Omental fat pad (tissue), 4 donors: Measurements from ENCODE around the gene KRT33A. TPM values are rescaled to one million over a fixed set of nuclear protein-coding genes. Genes with fewer than 3 reads are reported as not detected.

Source experiments
- ATAC-seq: fragments of 150-250 bp; one replicate; pipeline ENCODE4 v1.9.1; 2016; ENCODE audit warnings: mild to moderate bottlenecking, moderate library complexity; ENCODE audit not compliant: low FRiP score
- DNase-seq: peaks from one replicate; pipeline ENCODE4 v3.0.0-alpha.2; 2019; ENCODE audit warnings: low spot score
- total RNA-seq, 4 donors: library from RNA; depleted of rRNA; stranded (reverse); fragments of >200 nt; gene quantifications; one replicate each; pipeline ENCODE4 v1.1.0, GENCODE V29; 2016
- TF ChIP-seq, protein P1 (sequence below), 3 donors: fragments of 450-650 bp; IDR thresholded peaks; one replicate each; pipeline ENCODE4 v1.5.1; 2016 to 2017; ENCODE audit warnings: antibody characterized with exemption in 3 of 3, mild to moderate bottlenecking in 3 of 3, moderate library complexity in 2 of 3

KRT33A gene
- total RNA-seq, 4 donors from 2014 or later = not detected

DNA sequence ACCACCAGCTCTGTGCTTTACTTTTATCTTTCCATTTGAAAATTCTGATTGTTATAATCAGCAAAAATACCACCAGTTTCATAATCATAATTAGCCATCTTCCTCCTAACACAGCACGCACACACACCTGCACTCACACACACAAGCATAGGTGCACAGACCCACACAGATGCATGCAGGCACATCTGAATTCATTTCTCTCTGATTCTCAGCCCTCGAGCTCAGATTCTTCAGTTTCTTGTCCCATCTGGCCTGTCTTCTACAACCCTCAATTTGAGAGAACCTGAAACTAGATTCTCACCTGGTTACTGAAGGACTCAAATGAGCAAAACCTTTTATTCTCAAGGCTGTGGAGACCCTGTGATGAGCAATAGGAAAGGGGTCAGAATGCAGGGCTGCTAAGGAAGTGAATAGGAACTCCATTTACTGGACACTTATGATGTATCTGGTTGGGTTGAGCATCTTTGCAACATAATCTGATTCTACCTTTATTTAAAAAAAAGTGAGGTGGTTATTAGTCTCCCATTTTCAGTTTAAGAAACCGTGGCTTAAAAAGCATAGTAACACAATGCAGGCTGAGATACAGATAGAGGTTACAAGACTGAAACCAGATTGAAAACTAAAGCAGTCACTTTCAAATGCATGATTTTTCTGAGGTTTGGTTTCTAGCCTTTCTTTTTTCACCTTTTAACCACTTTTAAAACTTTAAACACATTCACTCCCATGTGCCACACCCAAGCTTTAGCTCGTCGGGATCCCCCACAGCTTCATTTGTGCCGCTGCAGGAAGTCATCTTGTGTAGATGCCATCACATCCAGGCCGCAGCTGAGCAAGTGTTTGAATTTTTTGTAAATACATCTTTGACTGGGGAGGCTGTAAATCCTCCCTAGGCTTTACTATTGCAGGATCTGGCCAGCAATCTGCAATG, 9.4 kb downstream of the KRT33A start:
- ATAC-seq (no peak), DNase-seq (no peak)
- TF ChIP-seq, protein P1, sequence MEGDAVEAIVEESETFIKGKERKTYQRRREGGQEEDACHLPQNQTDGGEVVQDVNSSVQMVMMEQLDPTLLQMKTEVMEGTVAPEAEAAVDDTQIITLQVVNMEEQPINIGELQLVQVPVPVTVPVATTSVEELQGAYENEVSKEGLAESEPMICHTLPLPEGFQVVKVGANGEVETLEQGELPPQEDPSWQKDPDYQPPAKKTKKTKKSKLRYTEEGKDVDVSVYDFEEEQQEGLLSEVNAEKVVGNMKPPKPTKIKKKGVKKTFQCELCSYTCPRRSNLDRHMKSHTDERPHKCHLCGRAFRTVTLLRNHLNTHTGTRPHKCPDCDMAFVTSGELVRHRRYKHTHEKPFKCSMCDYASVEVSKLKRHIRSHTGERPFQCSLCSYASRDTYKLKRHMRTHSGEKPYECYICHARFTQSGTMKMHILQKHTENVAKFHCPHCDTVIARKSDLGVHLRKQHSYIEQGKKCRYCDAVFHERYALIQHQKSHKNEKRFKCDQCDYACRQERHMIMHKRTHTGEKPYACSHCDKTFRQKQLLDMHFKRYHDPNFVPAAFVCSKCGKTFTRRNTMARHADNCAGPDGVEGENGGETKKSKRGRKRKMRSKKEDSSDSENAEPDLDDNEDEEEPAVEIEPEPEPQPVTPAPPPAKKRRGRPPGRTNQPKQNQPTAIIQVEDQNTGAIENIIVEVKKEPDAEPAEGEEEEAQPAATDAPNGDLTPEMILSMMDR (IDR thresholded peaks at IDR 0.05) = no peak

DNA sequence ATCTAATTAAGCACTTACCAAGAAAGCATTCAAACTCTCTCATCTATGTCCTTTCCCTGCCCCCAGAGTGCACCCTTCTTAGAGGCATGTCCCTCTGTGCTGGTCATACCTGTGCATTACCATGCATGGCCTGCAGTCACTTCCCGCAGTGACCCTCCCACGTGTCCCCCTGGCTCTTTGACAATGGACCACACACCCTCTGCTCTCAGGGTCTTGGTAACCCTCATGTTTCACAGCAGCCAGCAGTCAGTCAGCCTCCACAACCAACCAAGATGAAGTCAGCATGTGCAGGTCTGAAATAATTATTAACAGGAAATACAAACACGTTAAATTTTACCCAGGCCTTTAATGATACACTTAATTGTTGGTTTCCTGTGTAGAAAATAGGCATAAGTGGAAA, 10.1 kb downstream of the KRT33A start:
- ATAC-seq (no peak), DNase-seq (no peak)
- TF ChIP-seq, protein P1 (IDR thresholded peaks at IDR 0.05) = no peak

DNA sequence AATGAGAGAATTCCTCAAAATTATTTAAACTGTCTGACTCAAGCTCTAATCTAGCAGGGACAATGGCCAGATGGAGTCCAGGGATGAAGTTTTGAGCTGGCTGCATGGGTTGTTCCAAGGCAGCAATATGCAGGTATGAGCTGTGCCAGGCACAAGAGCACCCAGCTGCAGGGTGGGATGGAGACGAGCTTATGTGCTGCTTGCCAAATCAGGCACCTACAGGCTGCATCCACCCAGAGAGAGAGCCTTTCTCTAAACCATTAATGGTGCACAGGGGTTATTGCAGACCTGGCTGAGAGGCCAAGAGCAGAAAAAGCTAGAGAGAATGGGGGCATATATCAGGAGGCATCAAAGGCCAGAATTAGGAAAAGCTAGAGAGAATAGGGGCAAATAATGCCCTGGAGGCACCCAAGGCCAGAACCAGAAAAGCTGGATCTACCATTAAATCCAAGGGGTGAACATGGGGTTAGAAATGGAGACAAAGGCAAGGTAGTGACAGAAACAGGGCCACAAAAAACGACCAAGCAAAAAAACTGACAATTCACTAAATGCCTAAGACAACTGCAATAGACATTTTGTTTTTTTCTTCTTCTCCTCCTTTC, 11.0 kb downstream of the KRT33A start:
- DNase-seq (no peak), ATAC-seq (no peak)
- TF ChIP-seq, protein P1 (IDR thresholded peaks at IDR 0.05) = no peak

DNA sequence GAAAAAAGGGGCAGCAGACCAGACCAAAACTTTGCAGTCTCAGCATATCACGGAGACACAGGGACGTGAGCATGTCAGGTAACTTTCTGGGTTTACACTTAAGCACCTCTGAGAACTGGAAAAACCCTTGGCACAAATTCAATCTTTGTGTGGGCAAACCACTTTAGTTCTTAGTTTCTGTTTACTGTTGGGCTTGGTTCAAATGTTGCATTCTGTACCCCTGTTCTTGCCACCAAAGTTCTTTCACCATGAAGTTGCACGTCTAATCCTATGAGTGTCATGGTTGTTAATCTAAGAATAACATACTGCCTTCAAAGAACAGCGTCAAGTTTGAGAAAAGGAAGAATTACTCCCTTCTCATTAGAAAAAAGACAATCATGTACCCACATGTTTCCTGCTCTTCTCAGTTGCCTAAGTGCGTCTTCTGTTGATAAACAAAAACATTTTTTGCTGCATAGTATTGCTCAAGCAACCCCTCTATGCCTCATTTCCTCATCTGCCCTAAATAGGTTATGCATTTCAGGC, 11.6 kb downstream of the KRT33A start:
- ATAC-seq = no peak
- TF ChIP-seq, protein P1 (IDR thresholded peaks at IDR 0.05) = no peak
- DNase-seq = no peak

DNA sequence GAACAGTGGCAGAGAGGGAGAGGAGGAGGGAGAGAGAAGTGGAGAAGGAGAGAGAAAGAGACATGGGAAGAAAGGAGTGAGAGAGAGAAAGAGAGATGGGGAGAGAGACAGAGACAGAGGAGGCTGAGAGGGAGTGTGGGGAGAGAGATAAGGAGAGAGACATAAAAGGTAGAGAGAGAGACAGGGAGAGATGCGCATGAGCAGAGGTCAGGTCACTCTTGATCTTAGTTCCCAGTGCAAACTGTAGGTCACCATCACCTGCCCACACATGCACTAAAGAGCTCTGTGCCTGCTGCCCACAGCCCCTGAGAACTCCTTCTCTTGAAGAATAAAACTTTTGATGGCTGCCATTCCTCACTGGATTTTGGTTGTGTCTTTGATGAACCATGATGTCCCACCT, 14.9 kb downstream of the KRT33A start:
- ATAC-seq (no peak), DNase-seq (no peak)
- TF ChIP-seq, protein P1 (IDR thresholded peaks at IDR 0.05) = no peak

DNA sequence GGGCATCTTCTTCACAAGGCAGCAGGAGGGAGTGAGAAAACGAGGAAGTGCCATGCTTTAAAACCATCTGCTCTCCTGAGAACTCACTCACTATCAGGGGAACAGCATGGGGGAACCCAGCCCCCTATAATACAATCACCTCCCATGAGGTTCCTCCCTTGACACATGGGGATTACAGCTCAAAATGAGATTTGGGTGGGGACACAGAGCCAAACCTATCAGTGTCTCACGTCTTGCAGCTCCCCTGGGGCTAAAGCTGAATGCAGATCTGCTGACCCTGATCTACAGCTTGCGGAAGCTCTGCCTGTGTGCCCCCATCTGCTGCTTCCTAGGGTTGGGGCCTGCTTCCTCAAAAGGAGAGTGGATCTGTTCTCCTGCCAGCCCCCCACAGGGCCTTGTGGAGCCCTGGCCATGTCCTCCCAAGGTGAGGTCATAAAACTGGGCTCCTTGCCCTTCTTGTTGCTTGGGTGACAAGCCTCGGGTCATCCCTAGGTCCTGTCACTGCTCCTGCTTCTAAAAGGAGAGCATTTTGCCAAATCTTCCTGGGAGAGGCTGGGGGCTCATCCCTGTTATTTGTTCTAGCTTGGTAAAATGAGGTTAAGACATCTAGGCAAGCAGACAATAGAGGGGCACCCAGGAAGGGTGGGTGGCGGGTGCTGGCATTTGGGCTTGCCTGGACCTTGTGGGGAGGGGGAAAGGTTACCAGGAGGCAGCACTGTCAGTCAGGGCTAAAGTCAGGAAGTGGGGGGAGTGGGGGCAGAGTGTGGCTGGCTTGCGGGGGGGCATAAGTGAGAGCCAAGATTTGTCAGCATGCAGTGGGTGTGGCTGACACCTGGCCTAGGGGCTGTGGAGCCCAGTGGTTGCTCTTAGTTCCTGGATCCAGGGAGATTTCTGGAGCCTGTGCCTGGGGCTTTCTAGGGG, 16.0 kb downstream of the KRT33A start:
- no peak for DNase-seq
- TF ChIP-seq, protein P1 (IDR thresholded peaks at IDR 0.05) = no peak
- no peak for ATAC-seq
